HFF-Myc (cell line): Measurements from ENCODE around the gene DDX31.
"Not testable (repeated sequence)": the region's sequence is repeated elsewhere in the genome, so short reads cannot be mapped to it uniquely, and the experiment has no call there.

Source experiments
- DNase-seq: peaks from one replicate; pipeline ENCODE4 v3.0.0-alpha.2; 2011; ENCODE audit warnings: low read depth; ENCODE audit errors: extremely low read depth
- H3K4me3 ChIP-seq: replicated peaks from 2 replicates; pipeline ENCODE4 v1.5.1; 2011; ENCODE audit warnings: low read depth, mild to moderate bottlenecking, control low read depth, low read length
- CTCF ChIP-seq: IDR thresholded peaks from 2 replicates; pipeline ENCODE4 v1.5.1; 2012; ENCODE audit warnings: mild to moderate bottlenecking, low read depth, low read length, control low read depth; ENCODE audit errors: missing control alignments

The DDX31 gene

GRCh38 chr9:132577119-132577518, 92.7 kb downstream of the DDX31 start:
- no peak overlapping the region for H3K4me3 ChIP-seq
- TF ChIP-seq CTCF: no peak
- DNase-seq: no peak

GRCh38 chr9:132575811-132576210, 94.0 kb downstream of the DDX31 start:
- no peak for TF ChIP-seq CTCF

GRCh38 chr9:132575005-132575609, 94.7 kb downstream of the DDX31 start:
- DNase-seq: peak; percentile 43
- H3K4me3 ChIP-seq: no peak overlapping the region
- peak; percentile 85 for TF ChIP-seq CTCF

More at GRCh38 chr9:132575811-132576210, 94.0 kb downstream of the DDX31 start:
- no peak overlapping the region for H3K4me3 ChIP-seq
- DNase-seq: no peak

GRCh38 chr9:132572921-132573320, 96.9 kb downstream of the DDX31 start:
- no peak for TF ChIP-seq CTCF
- no peak overlapping the region for H3K4me3 ChIP-seq
- no peak for DNase-seq

GRCh38 chr9:132571806-132572600, 97.8 kb downstream of the DDX31 start:
- TF ChIP-seq CTCF: no peak
- H3K4me3 ChIP-seq: no peak overlapping the region
- no peak for DNase-seq

GRCh38 chr9:132568787-132569186, 101.0 kb downstream of the DDX31 start:
- DNase-seq, H3K4me3 ChIP-seq: not testable (repeated sequence)

GRCh38 chr9:132564526-132564925, 105.3 kb downstream of the DDX31 start:
- H3K4me3 ChIP-seq: no peak overlapping the region
- no peak for TF ChIP-seq CTCF
- DNase-seq: no peak
